HG02938 (cell line): ENCODE data around the gene CAB39L.

Experiments used
- ATAC-seq: cut with Tn5 transposase; IDR thresholded peaks from one replicate; pipeline ENCODE4 v1.9.1; 2021; ENCODE audit warnings: mild to moderate bottlenecking, moderate library complexity; ENCODE audit not compliant: unreplicated experiment

The CAB39L gene

DNA sequence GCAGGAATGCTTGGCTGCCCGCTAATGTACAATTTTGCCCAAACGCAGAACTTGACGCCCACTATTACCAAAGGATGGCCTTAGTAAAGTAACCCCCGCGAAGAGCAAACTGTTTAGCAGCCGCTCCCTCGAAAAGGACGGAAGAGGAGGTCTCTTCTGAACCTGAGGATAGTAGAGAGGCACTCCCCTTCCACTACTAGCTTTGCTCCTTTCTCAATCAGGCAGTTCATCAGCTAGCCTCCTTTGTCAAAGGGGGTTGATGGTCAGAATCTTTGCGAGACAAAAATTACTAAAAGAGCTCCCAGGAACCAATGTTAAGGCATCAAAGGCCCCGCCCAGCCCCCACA lies 534 bp downstream of the CAB39L start:
- no peak for ATAC-seq

DNA sequence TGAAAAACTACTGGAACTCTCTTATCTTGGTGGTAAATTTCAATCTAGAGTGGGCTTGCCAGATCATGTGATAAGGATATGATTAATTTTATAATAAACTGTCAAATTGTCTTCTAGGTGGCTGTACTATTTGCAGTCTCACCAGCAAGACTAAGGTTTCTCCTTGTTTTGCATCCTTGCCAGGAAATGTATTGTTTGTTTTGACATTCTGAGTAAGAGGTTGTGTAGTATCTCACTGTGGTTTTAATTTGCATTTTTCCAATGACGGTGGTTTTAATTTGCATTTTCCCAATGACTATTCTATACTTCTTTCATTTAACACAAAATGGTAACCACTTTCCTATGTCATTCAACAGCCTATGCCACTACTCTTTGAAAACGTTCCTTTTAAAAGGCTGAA lies 2.0 kb downstream of the CAB39L start:
- ATAC-seq = no peak

GRCh38 chr13:49441312-49441711 lies 2.6 kb downstream of the CAB39L start:
- no peak for ATAC-seq

DNA sequence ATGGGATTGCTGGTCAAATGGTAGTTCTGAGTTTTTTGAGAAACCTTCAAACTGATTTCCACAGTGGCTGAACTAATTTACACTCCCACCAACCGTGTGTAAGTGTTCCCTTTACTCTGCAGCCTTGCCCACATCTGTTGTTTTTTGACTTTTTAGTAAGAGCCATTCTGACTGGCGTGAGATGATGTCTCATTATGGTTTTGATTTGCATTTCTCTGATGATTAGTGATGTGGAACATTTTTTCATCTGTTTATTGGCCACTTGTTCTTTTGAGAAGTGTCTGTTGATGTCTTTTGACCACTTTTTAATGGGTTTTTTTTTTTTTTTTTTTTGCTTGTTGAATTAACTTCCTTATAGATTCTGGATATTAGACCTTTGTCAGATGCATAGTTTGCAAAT lies 4.3 kb downstream of the CAB39L start:
- ATAC-seq = no peak

- no peak for ATAC-seq
These were observed 6.2 kb downstream of the CAB39L start for GRCh38 chr13:49437705-49438104.

DNA sequence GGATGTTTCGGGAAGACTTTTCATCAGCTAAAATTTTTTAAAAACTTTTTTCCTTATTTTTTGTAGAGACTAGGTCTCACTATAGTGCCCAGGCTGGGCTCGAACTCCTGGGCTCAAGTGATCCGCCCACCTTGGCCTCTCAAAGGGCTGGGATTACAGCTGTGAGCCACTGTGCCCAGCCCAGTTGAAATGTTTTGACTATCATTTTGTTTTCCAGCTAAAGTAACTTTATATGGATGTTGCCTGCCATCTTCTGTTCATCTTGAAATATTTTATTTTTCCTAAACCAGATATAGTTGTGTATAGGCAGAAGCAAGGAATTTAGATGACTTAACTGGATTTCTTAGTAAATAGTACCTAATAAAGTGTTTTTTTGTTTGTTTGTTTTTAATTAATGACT lies 7.0 kb downstream of the CAB39L start:
- no peak for ATAC-seq

- no peak for ATAC-seq
These were observed 7.9 kb downstream of the CAB39L start for GRCh38 chr13:49435992-49436391.

DNA sequence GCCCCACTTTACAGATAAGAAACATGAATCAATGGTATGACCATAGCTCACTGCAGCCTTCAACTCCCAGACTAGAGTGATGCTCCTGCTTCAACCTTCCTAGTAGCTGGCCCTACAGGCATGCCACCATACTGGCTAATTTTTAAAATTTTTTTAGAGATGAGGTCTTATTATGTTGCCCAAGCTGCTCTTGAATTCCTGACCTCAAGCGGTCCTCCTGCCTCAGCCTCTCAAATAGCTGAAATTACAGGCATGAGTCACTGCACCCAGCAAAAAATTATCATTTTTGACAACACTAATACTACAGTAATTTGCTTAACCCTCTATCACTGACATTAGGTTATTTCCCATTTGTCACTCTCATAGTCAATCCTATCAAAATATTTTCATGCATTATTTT lies 14.7 kb downstream of the CAB39L start:
- ATAC-seq = no peak

DNA sequence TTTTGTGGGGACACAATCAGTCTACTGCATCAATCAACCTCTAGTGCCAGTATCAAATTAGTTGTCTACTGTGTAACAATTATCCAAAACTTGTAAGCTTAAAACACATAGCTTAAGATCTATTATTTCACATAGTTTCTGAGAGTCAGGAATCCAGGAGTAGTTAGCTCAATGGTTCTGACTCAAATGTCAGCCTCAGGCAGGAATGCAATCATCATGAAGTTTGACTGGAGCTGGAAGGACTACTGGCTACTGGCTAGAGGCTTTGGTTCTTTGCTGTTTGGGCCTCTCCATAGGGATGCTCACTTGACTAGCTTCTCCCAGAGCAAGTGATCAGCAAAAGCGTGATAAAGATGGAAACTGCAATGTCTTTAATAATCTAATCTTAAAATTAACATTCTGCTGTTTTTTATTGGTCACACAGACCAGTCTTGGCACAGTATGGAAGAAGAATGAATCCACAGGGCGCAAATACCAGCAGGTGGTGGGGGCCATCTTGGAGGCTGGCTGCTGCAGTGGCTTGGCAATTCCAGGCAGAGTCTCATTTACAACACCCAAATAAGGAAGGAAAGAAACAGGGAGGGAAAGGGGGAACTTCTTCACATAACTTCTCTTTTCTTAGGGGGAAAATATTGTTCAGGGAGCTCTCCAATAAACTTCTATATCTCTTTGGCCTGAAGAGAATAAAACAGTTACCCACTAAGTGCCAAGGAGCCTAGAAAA lies 15.7 kb downstream of the CAB39L start:
- no peak for ATAC-seq

GRCh38 chr13:49424011-49424560 lies 19.8 kb downstream of the CAB39L start:
- no peak for ATAC-seq

- ATAC-seq = peak; percentile 82
These were observed 22.5 kb downstream of the CAB39L start for GRCh38 chr13:49421391-49421790.

DNA sequence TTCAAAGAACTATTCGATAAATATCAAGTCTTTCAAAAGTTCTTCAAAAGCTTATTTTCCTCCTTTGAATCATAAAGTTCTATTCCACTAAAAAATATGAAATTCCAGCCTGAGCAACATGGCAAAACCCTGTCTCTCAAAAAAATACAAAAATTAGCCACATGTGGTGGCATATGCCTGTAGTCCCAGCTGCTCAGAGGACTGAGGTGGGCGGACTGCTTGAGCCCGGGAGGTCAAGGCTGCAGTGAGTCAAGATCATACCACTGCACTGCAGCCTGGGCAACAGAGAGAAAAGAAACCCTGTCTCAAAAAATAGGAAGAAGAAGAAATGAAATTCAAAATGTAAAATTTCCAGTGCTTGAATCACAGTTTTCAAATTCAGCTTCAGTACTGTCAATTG lies 24.6 kb downstream of the CAB39L start:
- no peak for ATAC-seq

GRCh38 chr13:49418206-49418605 lies 25.7 kb downstream of the CAB39L start:
- ATAC-seq = no peak

- ATAC-seq = no peak
These were observed 26.7 kb downstream of the CAB39L start for GRCh38 chr13:49417161-49417560.

DNA sequence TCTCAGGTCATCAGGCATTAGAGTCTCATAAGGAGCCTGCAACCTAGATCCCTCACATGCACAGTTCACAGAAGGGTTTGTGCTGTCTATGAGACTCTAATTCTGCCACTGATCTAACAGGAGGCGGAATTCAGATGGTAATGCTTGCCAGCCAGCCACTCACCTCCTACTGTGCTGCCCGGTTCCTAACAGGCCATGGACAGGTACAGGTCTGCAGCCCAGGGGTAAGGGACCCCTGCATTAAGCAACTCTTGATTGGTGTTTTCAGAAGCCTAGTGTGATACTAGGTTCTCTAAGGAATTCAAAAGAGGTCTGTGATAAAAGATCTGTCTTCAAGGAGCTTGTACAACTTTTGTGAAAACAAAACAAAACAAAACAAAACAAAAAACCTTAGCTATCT lies 31.1 kb downstream of the CAB39L start:
- ATAC-seq = no peak

GRCh38 chr13:49411353-49411752 lies 32.5 kb downstream of the CAB39L start:
- ATAC-seq = no peak

- no peak for ATAC-seq
These were observed 33.4 kb downstream of the CAB39L start for GRCh38 chr13:49410477-49410876.

DNA sequence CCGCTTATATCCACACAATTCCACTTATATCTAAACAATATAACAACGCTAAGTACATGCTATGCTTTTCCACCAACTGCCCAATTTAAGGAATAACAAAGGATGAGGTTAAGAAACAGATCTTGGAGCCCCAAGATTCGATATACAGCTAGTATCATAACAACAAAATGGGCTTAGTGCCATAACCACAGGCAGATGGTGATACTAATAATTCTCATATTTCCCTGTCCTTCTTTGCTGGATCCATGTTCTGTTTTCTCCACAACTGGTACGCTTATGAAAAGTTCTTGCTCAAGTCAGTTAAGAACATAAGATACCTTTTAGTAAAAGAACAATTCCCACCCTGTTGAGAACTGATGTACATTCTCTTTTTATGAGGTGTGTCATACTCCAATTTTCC lies 33.9 kb downstream of the CAB39L start:
- ATAC-seq = no peak

- no peak for ATAC-seq
These were observed 34.9 kb downstream of the CAB39L start for GRCh38 chr13:49409008-49409407.

DNA sequence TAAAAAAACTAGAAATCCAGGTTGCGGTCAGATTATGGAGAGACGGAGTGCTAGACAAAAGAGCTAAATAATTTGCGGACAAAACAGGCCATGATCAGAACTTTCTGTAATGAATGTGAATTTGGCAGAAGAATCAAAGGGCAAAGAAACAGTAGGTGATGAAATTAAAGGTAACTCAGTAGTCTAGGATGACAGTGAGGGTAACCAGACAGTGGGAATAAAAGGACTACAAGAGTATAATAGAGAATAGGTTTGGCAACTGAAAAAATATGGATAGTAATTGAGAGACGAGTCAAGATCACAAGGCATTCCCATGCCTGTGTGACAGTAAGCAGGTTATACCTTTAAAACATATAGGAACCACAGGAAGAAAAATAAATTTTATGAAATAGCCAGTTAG lies 35.9 kb downstream of the CAB39L start:
- ATAC-seq = no peak

DNA sequence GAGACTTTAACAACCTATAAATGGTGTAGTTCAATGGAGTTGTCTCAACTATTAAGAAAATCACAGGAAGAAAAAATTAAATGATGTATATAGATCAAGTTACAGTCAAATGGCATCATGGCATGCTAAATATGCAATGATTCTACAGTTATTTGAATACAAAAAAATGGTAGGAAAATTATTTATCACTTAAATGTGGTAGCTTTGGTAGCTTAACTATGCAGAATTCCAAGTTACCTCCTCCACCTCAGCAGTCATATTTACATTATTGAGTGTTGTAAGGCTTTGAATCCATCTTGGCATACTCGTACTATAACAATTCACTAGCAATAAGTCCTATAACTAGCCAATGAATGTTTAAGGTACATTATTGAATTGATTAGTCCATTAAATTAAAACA lies 36.8 kb downstream of the CAB39L start:
- no peak for ATAC-seq

- ATAC-seq = no peak
These were observed 39.2 kb downstream of the CAB39L start for GRCh38 chr13:49404703-49405020.

DNA sequence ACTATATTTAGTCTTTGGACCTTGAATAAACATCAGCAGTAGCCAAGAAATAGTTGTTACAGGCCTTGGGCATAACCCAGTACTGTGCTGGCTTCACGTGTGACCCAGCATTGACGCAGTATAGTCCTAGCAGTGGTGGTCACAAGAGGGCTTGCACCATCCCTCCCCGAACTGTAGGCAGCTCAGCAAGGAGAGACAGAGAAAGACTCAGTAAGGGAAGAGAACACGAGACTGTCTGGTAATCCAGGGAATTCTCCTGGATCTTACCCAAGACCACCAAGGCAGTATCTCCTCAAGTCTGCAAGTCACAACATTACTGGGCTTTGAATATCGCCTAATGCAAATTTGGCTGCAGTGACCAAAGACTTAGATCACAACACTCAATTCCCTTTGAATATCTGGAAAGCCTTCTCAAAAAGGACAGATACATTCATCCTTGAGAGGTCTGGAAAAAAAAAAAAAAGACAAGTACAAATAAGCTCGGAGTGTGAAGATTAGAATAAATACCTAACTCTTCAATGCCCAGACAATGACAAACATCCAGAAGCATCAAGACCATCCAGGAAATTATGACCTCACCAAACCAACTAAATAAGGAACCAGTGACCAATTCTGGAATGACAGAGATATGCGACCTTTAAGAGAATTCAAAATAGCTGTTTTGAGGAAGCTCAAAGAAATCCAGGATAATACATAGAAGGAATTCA lies 39.7 kb downstream of the CAB39L start:
- ATAC-seq = no peak
